Progenitor cell of endocrine pancreas (in vitro differentiated cells): Measurements from ENCODE around the gene TESK2. TPM values are rescaled to one million over a fixed set of nuclear protein-coding genes. Genes with fewer than 3 reads are reported as not detected.

ENCODE experiments used
- DNase-seq: peaks from one replicate; pipeline ENCODE4 v3.0.0; 2021; ENCODE audit warnings: low spot score; ENCODE audit not compliant: unreplicated experiment
- H3K27ac Mint-ChIP-seq: 2 replicates; pipeline ENCODE4 v1.8.0; 2021; ENCODE audit warnings: mild to moderate bottlenecking, moderate library complexity, mixed read lengths
- H3K27me3 Mint-ChIP-seq: 2 replicates; pipeline ENCODE4 v1.8.0; 2021; ENCODE audit warnings: mixed read lengths
- H3K36me3 Mint-ChIP-seq: 2 replicates; pipeline ENCODE4 v1.8.0; 2022; ENCODE audit warnings: mixed read lengths; ENCODE audit not compliant: insufficient read depth
- H3K4me1 Mint-ChIP-seq: 2 replicates; pipeline ENCODE4 v1.8.0; 2021; ENCODE audit warnings: low read depth, mixed read lengths
- H3K4me3 Mint-ChIP-seq: 2 replicates; pipeline ENCODE4 v1.8.0; 2021; ENCODE audit warnings: low read depth, mild to moderate bottlenecking, moderate library complexity, mixed read lengths
- H3K9me3 Mint-ChIP-seq: 2 replicates; pipeline ENCODE4 v1.8.0; 2021; ENCODE audit warnings: low read depth, mixed read lengths
- CTCF ChIP-seq: fragments of 200-600 bp; sonication (generic); IDR thresholded peaks from one replicate; pipeline ENCODE4 v1.5.0; 2021; ENCODE audit warnings: antibody characterized with exemption, mild to moderate bottlenecking; ENCODE audit not compliant: unreplicated experiment
- total RNA-seq: library from RNA; stranded (reverse); gene quantifications from 2 replicates; pipeline ENCODE4 v1.2.1, GENCODE V29; 2021

Gene TESK2
- total RNA-seq, 1 donor from 2014 or later = 9.5 TPM

GRCh38 chr1:45395582-45395981, 95.4 kb downstream of the TESK2 start:
- no peaks in the 10 kb centered on the region for H3K36me3 Mint-ChIP-seq
- H3K4me3 Mint-ChIP-seq = no peak overlapping the region
- H3K9me3 Mint-ChIP-seq = no peaks in the 10 kb centered on the region

GRCh38 chr1:45395051-45395450, 95.9 kb downstream of the TESK2 start:
- Mint-ChIP-seq H3K27me3 (no peaks in the 10 kb centered on the region), H3K9me3 (no peaks in the 10 kb centered on the region), H3K27ac (no peak overlapping the region), H3K4me3 (no peak overlapping the region), H3K4me1 (peaks cover 2% of the 10 kb centered on the region), H3K36me3 (no peaks in the 10 kb centered on the region)
- DNase-seq = no peak
- no peak for TF ChIP-seq CTCF

More at GRCh38 chr1:45395582-45395981, 95.4 kb downstream of the TESK2 start:
- Mint-ChIP-seq H3K27me3 (no peaks in the 10 kb centered on the region), H3K27ac (no peak overlapping the region), H3K4me1 (peaks cover 2% of the 10 kb centered on the region)
- TF ChIP-seq CTCF = no peak
- DNase-seq = no peak

GRCh38 chr1:45394342-45394741, 96.6 kb downstream of the TESK2 start:
- Mint-ChIP-seq H3K36me3 (no peaks in the 10 kb centered on the region), H3K4me1 (no peaks in the 10 kb centered on the region), H3K27me3 (no peaks in the 10 kb centered on the region), H3K9me3 (no peaks in the 10 kb centered on the region), H3K27ac (no peak overlapping the region), H3K4me3 (no peak overlapping the region)
- no peak for DNase-seq
- no peak for TF ChIP-seq CTCF

- no peak for DNase-seq
- Mint-ChIP-seq H3K4me1 (no peaks in the 10 kb centered on the region), H3K36me3 (no peaks in the 10 kb centered on the region), H3K4me3 (no peak overlapping the region), H3K9me3 (no peaks in the 10 kb centered on the region), H3K27me3 (no peaks in the 10 kb centered on the region), H3K27ac (no peak overlapping the region)
- no peak for TF ChIP-seq CTCF
These were observed 97.2 kb downstream of the TESK2 start for GRCh38 chr1:45393718-45394302.

GRCh38 chr1:45386219-45386618, 104.7 kb downstream of the TESK2 start:
- no peak for DNase-seq
- H3K27me3 Mint-ChIP-seq = no peaks in the 10 kb centered on the region
- no peak overlapping the region for H3K27ac Mint-ChIP-seq
- H3K4me1 Mint-ChIP-seq = peaks cover 3% of the 10 kb centered on the region
- no peaks in the 10 kb centered on the region for H3K36me3 Mint-ChIP-seq
- TF ChIP-seq CTCF = no peak
- H3K9me3 Mint-ChIP-seq = no peaks in the 10 kb centered on the region
- H3K4me3 Mint-ChIP-seq = no peak overlapping the region
